ENCODE results near the gene STAG3.

- no peak for TF ChIP-seq CTCF (IDR thresholded peaks at IDR 0.05)
- no peak for TF ChIP-seq POLR2A (IDR thresholded peaks at IDR 0.05)
Observed at GRCh38 chr7:100137851-100138760, 39.6 kb upstream of the STAG3 start.

Data from prostate gland (tissue), 2 donors.